ENCODE measurements around the gene WDFY2. TPM values are rescaled to one million over a fixed set of nuclear protein-coding genes. Genes with fewer than 3 reads are reported as not detected.

Gene WDFY2
- total RNA-seq, 3 donors from 2014 or later (not counting 1 experiment from before 2014, with no cell fraction given): 29.5 to 32.1 (median 31.3) TPM

GRCh38 chr13:51723529-51723928, 139.3 kb downstream of the WDFY2 start:
- H3K9me3 Mint-ChIP-seq: no peaks in the 10 kb centered on the region
- H3K36me3 Mint-ChIP-seq: peaks cover 7% of the 10 kb centered on the region
- Histone ChIP-seq H3K4me1 (ENCODE audit: control insufficient read depth, insufficient read depth, low read length) (no peaks in the 10 kb centered on the region), H3K36me3 (ENCODE audit: control insufficient read depth, insufficient read depth, low read length) (peaks cover 15% of the 10 kb centered on the region), H3K27ac (ENCODE audit: low read length) (no peak overlapping the region), H3K9me3 (ENCODE audit: control insufficient read depth, insufficient read depth, low read length) (no peaks in the 10 kb centered on the region), H3K4me3 (ENCODE audit: low read length) (no peak overlapping the region), H3K27me3 (ENCODE audit: control insufficient read depth, insufficient read depth, low read length) (no peaks in the 10 kb centered on the region)
- H3K27ac Mint-ChIP-seq: no peak overlapping the region
- DNase-seq: no peak
- WGBS (ENCODE audit: insufficient coverage): 96% methylated on average over 5 of the region's 6 CpGs
- no peak for ATAC-seq
- intact Hi-C loops (cut with micrococcal nuclease): loop anchor here (10.0 kb wide), 1 partner anchor 139 kb away; the partner anchor contains the start of gene WDFY2
- TF ChIP-seq CTCF (IDR thresholded peaks at IDR 0.05): no peak
- H3K4me3 Mint-ChIP-seq: no peak overlapping the region
- no peaks in the 10 kb centered on the region for H3K27me3 Mint-ChIP-seq (ENCODE audit: low read depth in 2 of 2)
- peaks cover 4 to 7% of the 10 kb centered on the region in 2 donors for H3K4me1 Mint-ChIP-seq

GRCh38 chr13:51724721-51725120, 140.5 kb downstream of the WDFY2 start:
- no peak overlapping the region for H3K27ac Mint-ChIP-seq
- Histone ChIP-seq H3K4me1 (ENCODE audit: control insufficient read depth, insufficient read depth, low read length) (no peaks in the 10 kb centered on the region), H3K4me3 (ENCODE audit: low read length) (no peak overlapping the region), H3K27ac (ENCODE audit: low read length) (no peak overlapping the region), H3K36me3 (ENCODE audit: control insufficient read depth, insufficient read depth, low read length) (peaks cover 18% of the 10 kb centered on the region), H3K27me3 (ENCODE audit: control insufficient read depth, insufficient read depth, low read length) (no peaks in the 10 kb centered on the region), H3K9me3 (ENCODE audit: control insufficient read depth, insufficient read depth, low read length) (no peaks in the 10 kb centered on the region)
- H3K4me3 Mint-ChIP-seq: no peak overlapping the region
- intact Hi-C loops (cut with micrococcal nuclease): loop anchor here (10.0 kb wide), 1 partner anchor 140 kb away; the partner anchor contains the start of gene WDFY2
- no peak for TF ChIP-seq CTCF (IDR thresholded peaks at IDR 0.05)
- DNase-seq (no peak), ATAC-seq (no peak)
- no peaks in the 10 kb centered on the region for H3K9me3 Mint-ChIP-seq
- H3K4me1 Mint-ChIP-seq: peaks cover 4 to 7% of the 10 kb centered on the region in 2 donors
- no peaks in the 10 kb centered on the region for H3K27me3 Mint-ChIP-seq (ENCODE audit: low read depth in 2 of 2)
- H3K36me3 Mint-ChIP-seq: peaks cover 7% of the 10 kb centered on the region

- peaks cover 18% of the 10 kb centered on the region for H3K36me3 ChIP-seq (ENCODE audit: control insufficient read depth, insufficient read depth, low read length)
- H3K27me3 ChIP-seq (ENCODE audit: control insufficient read depth, insufficient read depth, low read length): no peaks in the 10 kb centered on the region
- no peak for DNase-seq
- Mint-ChIP-seq H3K4me3 (no peak overlapping the region), H3K27ac (no peak overlapping the region), H3K27me3 (ENCODE audit: low read depth in 2 of 2) (no peaks in the 10 kb centered on the region), H3K36me3 (peaks cover 7% of the 10 kb centered on the region), H3K4me1 (peaks cover 8 to 13% of the 10 kb centered on the region in 2 donors), H3K9me3 (no peaks in the 10 kb centered on the region)
- H3K4me3 ChIP-seq (ENCODE audit: low read length): no peak overlapping the region
- intact Hi-C loops (cut with micrococcal nuclease): loop anchor here (10.0 kb wide), 1 partner anchor 142 kb away; the partner anchor contains the start of gene WDFY2
- H3K4me1 ChIP-seq (ENCODE audit: control insufficient read depth, insufficient read depth, low read length): peaks cover 8% of the 10 kb centered on the region
- ATAC-seq: no peak
- TF ChIP-seq CTCF (IDR thresholded peaks at IDR 0.05): no peak
- H3K9me3 ChIP-seq (ENCODE audit: control insufficient read depth, insufficient read depth, low read length): no peaks in the 10 kb centered on the region
- H3K27ac ChIP-seq (ENCODE audit: low read length): no peak overlapping the region
- 95% methylated on average over 3 of the region's 3 CpGs for WGBS (ENCODE audit: insufficient coverage)
Measured at GRCh38 chr13:51726446-51727193, 142.4 kb downstream of the WDFY2 start.
